ENCODE measurements around the gene CXCL13. TPM values are rescaled to one million over a fixed set of nuclear protein-coding genes. Genes with fewer than 3 reads are reported as not detected.

Gene CXCL13
- polyA plus RNA-seq, 5 donors: 0.19 to 0.89 (median 0.66) TPM

Other genes starting within 250 kb of the CXCL13 start
- gene CNOT6L, start 213.5 kb downstream of the CXCL13 start, polyA plus RNA-seq (ENCODE audit: insufficient read depth in 1 of 5, insufficient read length in 5 of 5, low replicate concordance in 1 of 5): 10 to 100 TPM; 19.0 to 34.6 (median 33.1) TPM

Measured in right lung (tissue), 5 donors.